ENCODE data around the gene RBPJ.

DNA sequence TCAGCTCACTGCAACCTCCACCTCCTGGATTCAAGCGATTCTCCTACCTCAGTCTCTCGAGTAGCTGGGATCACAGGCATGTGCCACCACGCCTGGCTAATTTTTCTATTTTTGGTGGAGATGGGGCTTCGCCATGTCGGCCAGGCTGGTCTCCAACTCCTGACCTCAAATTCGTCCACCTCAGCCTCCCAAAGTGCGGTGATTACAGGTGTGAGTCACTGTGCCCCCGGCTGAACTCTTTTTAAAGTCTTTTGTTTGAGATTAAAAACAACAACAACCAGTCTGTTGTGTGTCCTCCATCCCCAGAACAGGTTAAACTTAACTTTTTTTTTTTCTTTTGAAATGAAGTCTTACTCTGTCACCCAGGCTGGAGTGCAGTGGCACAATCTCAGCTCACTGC, 36.3 kb upstream of the RBPJ start:
- TF ChIP-seq CTCF (IDR thresholded peaks at IDR 0.05) (no peak), ZFX (IDR thresholded peaks at IDR 0.05; ENCODE audit: borderline replicate concordance) (no peak)
